ENCODE results near the gene IFITM10. TPM values are rescaled to one million over a fixed set of nuclear protein-coding genes. Genes with fewer than 3 reads are reported as not detected.

Gene IFITM10
- total and polyA plus RNA-seq, 11 donors = 0.12 to 3.6 (median 0.54) TPM

GRCh38 chr11:1765871-1766718, 15.7 kb upstream of the IFITM10 start:
- ATAC-seq = no peak
- Histone ChIP-seq H3K36me3 (peaks cover 0 to 3% (median under 1%) of the 10 kb centered on the region in 9 donors), H3K27ac (no peak overlapping the region), H3K4me1 (peaks cover 0 to 34% (median 28%) of the 10 kb centered on the region in 12 donors), H3K27me3 (no peaks in the 10 kb centered on the region), H3K4me3 (no peak overlapping the region), H3K9me3 (no peaks in the 10 kb centered on the region)
- peak in 1 of 5 donors; percentile 51 for DNase-seq
- no peak for TF ChIP-seq CTCF (IDR thresholded peaks at IDR 0.05)
- 86 to 89% (median 87%) methylated on average over 26 to 28 of the region's 28 CpGs for WGBS, 4 donors
- intact Hi-C loops (cut with DNase I) = loop anchor here in 1 of 10 donors (2.0 kb wide), 1 partner anchor 71 kb away; no protein-coding TSS in a partner anchor

- ATAC-seq = peak; percentile 51 to 84 (median 68)
- intact Hi-C loops (cut with DNase I) = loop anchor here in 2 of 10 donors (2.0 to 5.0 kb wide), 4 partner anchors 47 to 69 kb away; no protein-coding TSS in a partner anchor
These were observed 13.6 kb upstream of the IFITM10 start, which contains the start of gene CTSD for GRCh38 chr11:1763796-1764661. TSS of gene CTSD (minus strand) at chr11:1763927. CDS start at chr11:1763859, 68 bp downstream.

GRCh38 chr11:1763336-1763795, 13.0 kb upstream of the IFITM10 start:
- Histone ChIP-seq H3K4me1 (peaks cover 5 to 58% (median 54%) of the 10 kb centered on the region in 12 donors), H3K27me3 (no peaks in the 10 kb centered on the region), H3K9me3 (no peaks in the 10 kb centered on the region), H3K27ac (peak overlapping the region; percentile 88 to 99 (median 98)), H3K36me3 (peaks cover 0 to 29% (median 14%) of the 10 kb centered on the region in 9 donors), H3K4me3 (peak overlapping the region; percentile 80 to 100 (median 95))
- peak in 2 of 4 donors; percentile 0 to 1 for ATAC-seq
- intact Hi-C loops (cut with DNase I) = loop anchor here in 2 of 10 donors (5.0 kb wide), 3 partner anchors 46 to 64 kb away; no protein-coding TSS in a partner anchor
- TF ChIP-seq POLR2A (IDR thresholded peaks at IDR 0.05) = no peak
- TF ChIP-seq CTCF (IDR thresholded peaks at IDR 0.05) = no peak
- DNase-seq = peak in 1 of 5 donors; percentile 59
- WGBS, 4 donors = 1 to 3% (median 3%) methylated on average over 21 to 32 of the region's 32 CpGs

More at GRCh38 chr11:1763796-1764661, 13.6 kb upstream of the IFITM10 start, which contains the start of gene CTSD:
- TF ChIP-seq CTCF (IDR thresholded peaks at IDR 0.05) = peak in 3 of 12 donors; percentile 7 to 19 (median 10)
- peak; percentile 12 to 83 for TF ChIP-seq POLR2A (IDR thresholded peaks at IDR 0.05)
- Histone ChIP-seq H3K4me3 (peak within 1 kb of the TSS; percentile 80 to 100 (median 95)), H3K4me1 (peaks cover 5 to 51% (median 48%) of the 10 kb centered on the region in 12 donors), H3K36me3 (peaks cover 0 to 22% (median 8%) of the 10 kb centered on the region in 9 donors), H3K27ac (peak within 1 kb of the TSS; percentile 88 to 99 (median 98)), H3K27me3 (no peaks in the 10 kb centered on the region), H3K9me3 (no peaks in the 10 kb centered on the region)
- peak; percentile 91 to 97 (median 93) for DNase-seq
- 3 to 8% (median 5%) methylated on average over 22 to 85 of the region's 85 CpGs for WGBS, 4 donors

Measured in heart left ventricle (tissue), 16 donors.